Activated CD4-positive, alpha-beta memory T cell treated with anti-CD3 and anti-CD28 coated beads, Interleukin-2, amount 10 ng/mL, durations not matched to agents 7 days and 5 days (primary cell): ENCODE measurements around the gene FCAMR. TPM values are rescaled to one million over a fixed set of nuclear protein-coding genes. Genes with fewer than 3 reads are reported as not detected.

Experiments used
- CTCF ChIA-PET: fragments of 350-600 bp; sonication (Branson Sonifier 250); formaldehyde crosslinking; loops from one replicate; lab custom pipeline; 2021; ENCODE audit warnings: antibody characterized with exemption, inconsistent platforms; lab: Charles Lee
- POLR2A ChIA-PET: fragments of 350-600 bp; sonication (Branson Sonifier 250); formaldehyde crosslinking; loops from one replicate; lab custom pipeline; 2021; ENCODE audit warnings: antibody characterized with exemption; lab: Charles Lee
- DNase-seq: peaks from one replicate; pipeline ENCODE4 v3.0.0-alpha.2; 2020
- H3K27ac Mint-ChIP-seq: one replicate; pipeline ENCODE4 v1.8.0; 2021; ENCODE audit warnings: mild to moderate bottlenecking, mixed read lengths
- H3K27me3 Mint-ChIP-seq: one replicate; pipeline ENCODE4 v1.8.0; 2021; ENCODE audit warnings: mixed read lengths
- H3K36me3 Mint-ChIP-seq: one replicate; pipeline ENCODE4 v1.8.0; 2021; ENCODE audit warnings: low read depth, mixed read lengths
- H3K4me1 Mint-ChIP-seq: one replicate; pipeline ENCODE4 v1.8.0; 2021; ENCODE audit warnings: mixed read lengths
- H3K4me3 Mint-ChIP-seq: one replicate; pipeline ENCODE4 v1.8.0; 2021; ENCODE audit warnings: mild to moderate bottlenecking, mixed read lengths
- H3K9me3 Mint-ChIP-seq: one replicate; pipeline ENCODE4 v1.8.0; 2021; ENCODE audit warnings: mixed read lengths
- total RNA-seq, 2 experiments: library from RNA; stranded (reverse); gene quantifications; one replicate each; pipeline ENCODE4 v1.2.3, GENCODE V29; 2021

Gene FCAMR, protein sequence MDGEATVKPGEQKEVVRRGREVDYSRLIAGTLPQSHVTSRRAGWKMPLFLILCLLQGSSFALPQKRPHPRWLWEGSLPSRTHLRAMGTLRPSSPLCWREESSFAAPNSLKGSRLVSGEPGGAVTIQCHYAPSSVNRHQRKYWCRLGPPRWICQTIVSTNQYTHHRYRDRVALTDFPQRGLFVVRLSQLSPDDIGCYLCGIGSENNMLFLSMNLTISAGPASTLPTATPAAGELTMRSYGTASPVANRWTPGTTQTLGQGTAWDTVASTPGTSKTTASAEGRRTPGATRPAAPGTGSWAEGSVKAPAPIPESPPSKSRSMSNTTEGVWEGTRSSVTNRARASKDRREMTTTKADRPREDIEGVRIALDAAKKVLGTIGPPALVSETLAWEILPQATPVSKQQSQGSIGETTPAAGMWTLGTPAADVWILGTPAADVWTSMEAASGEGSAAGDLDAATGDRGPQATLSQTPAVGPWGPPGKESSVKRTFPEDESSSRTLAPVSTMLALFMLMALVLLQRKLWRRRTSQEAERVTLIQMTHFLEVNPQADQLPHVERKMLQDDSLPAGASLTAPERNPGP
- total RNA-seq = not detected

DNA sequence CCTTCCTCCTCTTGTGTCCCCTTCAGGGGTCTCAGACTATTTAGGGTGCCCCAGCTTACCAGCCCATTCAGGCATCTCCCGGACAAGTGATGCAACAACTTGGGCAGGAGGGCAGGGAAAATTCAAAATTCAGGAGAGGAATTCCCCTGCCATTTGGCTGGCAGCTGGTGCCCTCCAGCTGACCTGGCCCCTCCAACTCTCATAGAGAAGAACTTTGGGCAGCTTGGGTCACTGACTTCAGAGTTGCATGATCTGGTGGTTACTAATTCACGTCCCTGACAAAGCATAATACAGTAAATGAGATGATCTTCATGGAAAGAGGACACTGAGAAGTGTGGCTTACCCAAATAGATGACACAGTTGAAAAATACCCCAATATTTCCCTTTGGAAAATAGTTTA is at the start of gene FCAMR:
TSS of gene FCAMR (minus strand) at position 15 of the 400 bp plus-strand sequence. CDS start 335 bp downstream, outside the sequence.
- DNase-seq = no peak
- Mint-ChIP-seq H3K4me3 (no peak within 1 kb of the TSS), H3K27me3 (peaks cover 33% of the 10 kb centered on the region), H3K36me3 (no peaks in the 10 kb centered on the region), H3K4me1 (peaks cover 26% of the 10 kb centered on the region), H3K9me3 (no peaks in the 10 kb centered on the region), H3K27ac (no peak within 1 kb of the TSS)
- ChIA-PET CTCF (interaction anchor here (0.9 to 1.7 kb wide), 3 partner anchors 11 to 59 kb away, joined by 3 to 6 read pairs (median 5); no protein-coding TSS in a partner anchor), POLR2A (interaction anchor here (1.2 kb wide), 1 partner anchor 12 kb away, joined by 3 read pairs; no protein-coding TSS in a partner anchor)

DNA sequence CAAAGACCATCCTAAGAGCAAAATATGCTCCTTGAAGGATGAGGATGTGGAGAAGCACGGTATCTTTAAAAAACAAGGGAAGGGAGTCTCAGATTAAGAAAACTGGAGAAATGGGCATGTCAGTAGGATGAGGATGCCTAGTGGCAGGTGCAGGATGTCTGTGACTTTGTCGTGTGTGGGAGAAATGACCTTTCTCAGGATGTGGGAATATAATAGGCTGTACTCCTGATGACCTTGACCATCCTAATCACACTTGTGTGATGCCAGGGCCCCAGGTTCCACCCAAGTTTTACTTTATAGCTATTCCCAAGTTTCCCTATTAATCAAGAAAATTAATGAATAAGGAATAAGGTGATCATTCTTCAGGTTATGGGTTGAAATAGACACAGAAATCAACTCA is 49.4 kb upstream of the FCAMR start:
- H3K4me3 Mint-ChIP-seq = no peak overlapping the region
- no peaks in the 10 kb centered on the region for H3K9me3 Mint-ChIP-seq
- ChIA-PET CTCF (interaction anchor here (0.6 kb wide), 1 partner anchor 501 kb away, joined by 4 read pairs; no protein-coding TSS in a partner anchor), POLR2A (no interaction called here)
- peaks cover 6% of the 10 kb centered on the region for H3K4me1 Mint-ChIP-seq
- DNase-seq = no peak
- peaks cover 21% of the 10 kb centered on the region for H3K27me3 Mint-ChIP-seq
- no peaks in the 10 kb centered on the region for H3K36me3 Mint-ChIP-seq
- no peak overlapping the region for H3K27ac Mint-ChIP-seq

DNA sequence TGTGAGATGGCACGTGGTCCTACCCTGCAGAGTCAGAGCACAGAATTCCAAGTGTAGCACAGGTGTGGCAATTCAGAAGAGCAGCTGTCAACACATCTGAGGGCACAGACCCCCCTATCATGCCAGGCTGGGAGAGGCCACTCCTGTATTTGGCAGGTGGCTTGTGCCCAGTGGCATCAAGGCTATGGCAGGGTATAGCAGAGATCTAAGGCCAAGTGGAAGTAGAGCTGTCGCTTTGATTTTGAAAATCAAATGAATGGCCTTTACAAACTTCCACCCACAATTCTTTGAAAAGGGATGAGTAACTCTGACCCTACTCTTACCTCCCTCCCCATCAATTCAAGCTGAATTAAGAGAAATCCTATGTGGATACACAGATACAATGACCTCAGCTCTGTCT is 48.9 kb upstream of the FCAMR start:
- Mint-ChIP-seq H3K9me3 (no peaks in the 10 kb centered on the region), H3K4me3 (no peak overlapping the region), H3K27ac (no peak overlapping the region), H3K36me3 (no peaks in the 10 kb centered on the region), H3K27me3 (peaks cover 25% of the 10 kb centered on the region), H3K4me1 (peaks cover 6% of the 10 kb centered on the region)
- ChIA-PET POLR2A (no interaction called here), CTCF (interaction anchor here (0.6 to 1.8 kb wide), 2 partner anchors 14 to 502 kb away, joined by 4 to 7 read pairs; no protein-coding TSS in a partner anchor)
- no peak for DNase-seq

DNA sequence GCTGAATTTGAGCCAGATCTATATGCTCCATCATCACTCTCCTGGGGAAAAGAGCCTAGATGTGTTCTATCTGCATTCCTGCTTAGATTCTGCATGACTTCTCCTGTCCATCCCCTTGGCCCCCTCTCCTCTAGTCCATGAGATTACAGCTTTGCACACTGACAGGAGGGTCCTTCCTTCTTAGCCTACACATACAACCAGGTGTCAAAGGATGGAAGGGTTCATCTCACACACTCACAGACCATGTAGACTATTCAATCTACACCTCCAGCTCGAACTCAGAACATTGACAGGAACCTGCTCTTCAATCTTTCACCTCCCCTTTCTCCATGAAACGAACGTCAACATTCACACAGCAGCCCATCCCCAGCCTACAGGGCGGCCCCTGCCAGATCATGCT is 48.4 kb upstream of the FCAMR start:
- H3K27me3 Mint-ChIP-seq = peaks cover 29% of the 10 kb centered on the region
- ChIA-PET CTCF (interaction anchor here (1.8 kb wide), 1 partner anchor 13 kb away, joined by 7 read pairs; no protein-coding TSS in a partner anchor), POLR2A (no interaction called here)
- no peaks in the 10 kb centered on the region for H3K9me3 Mint-ChIP-seq
- H3K4me1 Mint-ChIP-seq = peaks cover 6% of the 10 kb centered on the region
- H3K27ac Mint-ChIP-seq = no peak overlapping the region
- H3K4me3 Mint-ChIP-seq = no peak overlapping the region
- no peak for DNase-seq
- no peaks in the 10 kb centered on the region for H3K36me3 Mint-ChIP-seq

DNA sequence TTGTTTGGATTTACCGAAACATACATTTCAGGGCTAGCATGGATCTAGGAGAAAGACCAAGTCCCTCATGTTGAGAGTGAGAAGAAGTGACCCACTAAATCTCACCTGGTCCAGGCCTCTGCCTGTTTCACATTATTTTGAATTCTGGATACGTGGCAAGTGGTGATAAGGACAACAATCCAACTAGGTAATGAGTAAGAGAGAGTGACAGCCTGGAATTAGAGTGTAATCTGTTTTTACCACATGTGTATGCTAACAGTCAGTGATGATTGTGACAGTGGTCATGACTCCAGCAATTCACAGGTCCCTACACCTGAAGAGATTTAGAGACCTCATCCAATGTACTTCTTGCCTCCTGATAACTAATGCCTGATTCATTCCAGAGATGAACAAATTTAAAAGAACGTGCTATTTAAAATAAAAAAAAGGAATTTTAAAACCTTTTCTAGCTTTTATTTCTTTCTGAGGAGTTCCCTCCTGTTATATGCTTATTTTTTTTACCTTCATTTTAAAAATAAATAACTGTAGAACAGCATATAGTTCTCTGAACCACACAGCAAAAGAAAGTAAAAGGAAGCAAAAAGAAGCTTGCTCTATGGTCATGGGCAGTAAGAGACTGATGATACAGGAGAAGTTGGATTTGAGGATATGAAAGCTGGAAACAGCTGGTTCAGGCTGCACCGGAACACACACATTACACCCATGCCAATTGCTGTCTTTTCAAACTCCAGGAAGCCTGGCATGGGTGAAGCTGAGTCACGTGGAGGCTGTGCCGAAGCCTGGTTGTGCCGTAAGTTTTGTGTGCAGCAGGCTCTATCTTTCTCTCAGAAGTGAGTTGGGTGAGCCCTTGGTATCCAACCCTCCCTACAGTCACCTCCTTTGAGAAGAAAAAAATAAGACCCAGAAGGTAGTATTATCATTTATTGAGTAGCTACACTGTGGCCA is 47.6 kb upstream of the FCAMR start:
- no peaks in the 10 kb centered on the region for H3K9me3 Mint-ChIP-seq
- no peak overlapping the region for H3K27ac Mint-ChIP-seq
- peaks cover 6% of the 10 kb centered on the region for H3K4me1 Mint-ChIP-seq
- ChIA-PET POLR2A (no interaction called here), CTCF (interaction anchor here (0.9 to 1.8 kb wide), 2 partner anchors 13 to 25 kb away, joined by 3 to 7 read pairs; no protein-coding TSS in a partner anchor)
- peaks cover 36% of the 10 kb centered on the region for H3K27me3 Mint-ChIP-seq
- DNase-seq = no peak
- no peaks in the 10 kb centered on the region for H3K36me3 Mint-ChIP-seq
- no peak overlapping the region for H3K4me3 Mint-ChIP-seq

DNA sequence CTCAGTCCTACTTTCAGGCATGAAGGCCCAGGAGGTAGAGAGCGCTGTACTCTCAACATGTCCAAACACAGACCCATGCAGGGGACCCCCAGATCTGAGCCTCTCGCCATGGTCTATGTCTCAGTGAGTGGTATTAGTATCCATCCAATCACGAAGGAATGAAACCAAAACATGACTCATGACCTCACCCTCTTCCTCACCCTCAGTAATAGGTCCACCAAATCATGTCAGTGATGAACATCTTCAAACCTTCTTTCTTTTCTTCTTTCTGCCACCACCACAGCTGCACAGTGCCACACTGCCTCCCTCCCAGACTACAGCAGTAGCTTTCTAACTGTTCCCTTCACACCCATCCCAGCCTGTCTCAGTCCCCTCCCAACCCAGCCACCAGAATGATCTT is 45.5 kb upstream of the FCAMR start:
- DNase-seq = no peak
- no peaks in the 10 kb centered on the region for H3K9me3 Mint-ChIP-seq
- H3K4me1 Mint-ChIP-seq = peaks cover 5% of the 10 kb centered on the region
- no peak overlapping the region for H3K27ac Mint-ChIP-seq
- no peaks in the 10 kb centered on the region for H3K36me3 Mint-ChIP-seq
- POLR2A ChIA-PET = no interaction called here
- CTCF ChIA-PET = interaction anchor here (1.6 to 1.7 kb wide), 2 partner anchors 12 to 34 kb away, joined by 3 to 6 read pairs; no protein-coding TSS in a partner anchor
- no peak overlapping the region for H3K4me3 Mint-ChIP-seq
- H3K27me3 Mint-ChIP-seq = peaks cover 51% of the 10 kb centered on the region

DNA sequence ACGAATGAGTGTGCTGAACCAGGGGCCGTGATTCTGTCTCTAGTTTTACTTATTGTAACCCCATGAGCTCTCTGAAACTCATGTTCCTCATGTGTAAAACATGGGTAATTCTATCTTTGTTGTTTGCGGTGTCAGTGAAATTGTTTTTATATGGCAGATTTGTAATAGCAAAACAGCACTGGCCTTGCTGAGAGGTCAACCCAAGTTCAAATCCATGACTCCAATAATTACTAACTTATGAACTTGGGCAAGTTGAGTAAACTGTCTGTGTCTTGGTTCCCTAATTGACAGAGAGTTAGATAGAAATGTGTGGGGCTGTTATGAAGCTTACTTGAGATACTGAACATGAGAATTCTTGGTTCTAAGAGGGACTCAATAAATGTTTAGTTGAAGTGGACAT is 44.5 kb upstream of the FCAMR start:
- ChIA-PET CTCF (interaction anchor here (1.6 to 1.7 kb wide), 2 partner anchors 11 to 35 kb away, joined by 3 to 6 read pairs; no protein-coding TSS in a partner anchor), POLR2A (no interaction called here)
- Mint-ChIP-seq H3K4me3 (no peak overlapping the region), H3K27me3 (peaks cover 53% of the 10 kb centered on the region), H3K36me3 (no peaks in the 10 kb centered on the region), H3K9me3 (no peaks in the 10 kb centered on the region), H3K27ac (no peak overlapping the region), H3K4me1 (peaks cover 4% of the 10 kb centered on the region)
- no peak for DNase-seq

DNA sequence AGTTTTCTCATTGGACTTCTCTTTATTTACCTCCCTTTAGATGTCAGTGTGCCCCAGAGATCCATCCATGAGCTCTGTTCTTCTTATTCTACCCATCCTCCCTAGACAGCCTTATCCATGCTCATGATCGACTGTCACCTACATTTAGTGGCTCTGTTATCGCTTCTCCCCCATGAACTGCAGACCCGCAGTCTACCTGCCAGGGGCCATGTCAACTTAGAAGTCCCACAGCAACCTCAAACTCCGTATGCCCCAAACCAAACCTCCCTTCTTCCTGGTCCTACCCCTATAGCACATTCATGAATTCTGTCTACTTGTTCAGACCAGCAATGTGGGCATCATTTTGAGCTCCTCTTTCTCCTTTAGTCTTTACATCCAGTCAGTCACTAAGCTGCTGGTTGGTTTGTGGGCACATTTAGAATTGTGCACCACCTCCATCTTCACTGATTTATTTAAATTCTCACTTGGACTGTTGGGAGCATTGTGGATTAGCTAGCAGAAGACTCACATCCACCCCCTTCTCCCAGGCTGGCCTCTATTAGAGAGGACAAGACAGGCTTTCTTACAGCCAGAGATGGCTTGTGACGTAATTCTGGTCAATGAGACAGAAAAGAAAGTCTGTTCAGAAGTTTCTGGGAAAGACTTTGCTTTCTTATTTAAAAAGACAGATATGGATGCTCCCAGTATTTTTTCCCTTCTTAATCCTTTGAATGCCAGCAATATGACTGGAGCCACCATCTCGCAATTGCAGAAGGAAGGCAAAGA is 43.2 kb upstream of the FCAMR start:
- H3K36me3 Mint-ChIP-seq = no peaks in the 10 kb centered on the region

DNA sequence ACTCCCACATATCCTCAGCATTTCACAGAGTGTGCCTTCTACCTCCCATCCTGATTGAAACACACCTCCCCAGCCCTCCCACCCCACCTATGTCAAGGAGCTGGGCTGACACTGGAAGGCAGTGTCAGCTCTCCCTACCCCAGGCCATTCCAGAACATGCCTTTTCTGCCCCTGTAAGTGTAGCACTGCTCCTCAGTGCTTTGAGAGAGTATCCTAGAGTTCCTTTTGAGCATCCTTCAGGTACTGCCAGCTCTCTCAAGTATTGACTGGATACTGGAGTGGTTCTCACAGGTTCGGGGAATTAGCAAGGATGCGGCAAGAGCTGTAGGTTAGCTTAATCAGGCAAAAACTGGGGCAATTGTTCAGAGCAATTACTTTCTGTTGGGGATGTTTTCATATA is 40.5 kb upstream of the FCAMR start:
- Mint-ChIP-seq H3K27ac (no peak overlapping the region), H3K27me3 (peaks cover 59% of the 10 kb centered on the region), H3K4me1 (no peaks in the 10 kb centered on the region), H3K4me3 (no peak overlapping the region), H3K36me3 (no peaks in the 10 kb centered on the region), H3K9me3 (no peaks in the 10 kb centered on the region)
- DNase-seq = no peak
- ChIA-PET CTCF (interaction anchor here (0.7 kb wide), 1 partner anchor 98 kb away, joined by 3 read pairs; no protein-coding TSS in a partner anchor), POLR2A (interaction anchor here (0.6 kb wide), 1 partner anchor 13 kb away, joined by 3 read pairs; no protein-coding TSS in a partner anchor)

More for the DNA sequence above, 43.2 kb upstream of the FCAMR start:
- peaks cover 54% of the 10 kb centered on the region for H3K27me3 Mint-ChIP-seq
- POLR2A ChIA-PET = no interaction called here
- peaks cover 4% of the 10 kb centered on the region for H3K4me1 Mint-ChIP-seq
- DNase-seq = no peak
- H3K27ac Mint-ChIP-seq = no peak overlapping the region
- no peak overlapping the region for H3K4me3 Mint-ChIP-seq
- CTCF ChIA-PET = interaction anchor here (0.8 kb wide), 1 partner anchor 31 kb away, joined by 3 read pairs; no protein-coding TSS in a partner anchor
- H3K9me3 Mint-ChIP-seq = no peaks in the 10 kb centered on the region

DNA sequence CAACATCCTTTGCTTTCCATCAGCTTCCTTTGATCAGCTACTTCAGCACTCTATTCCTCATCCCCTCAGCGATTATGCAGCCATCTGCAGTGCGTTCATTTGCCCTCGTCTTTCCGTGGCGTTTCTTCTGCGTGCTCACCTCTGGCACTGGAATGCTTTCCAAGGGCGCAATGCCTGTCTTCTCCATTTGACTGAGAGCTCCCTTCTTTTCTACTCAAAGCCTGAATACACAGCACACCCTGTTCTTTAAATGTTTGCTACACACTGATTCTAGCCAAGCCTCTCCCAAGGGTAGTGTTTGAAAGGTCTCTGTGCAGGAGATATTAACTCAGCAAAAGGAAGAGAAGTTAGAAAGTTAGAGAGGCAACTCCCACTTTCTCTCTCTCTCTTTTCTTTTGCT is 39.7 kb upstream of the FCAMR start:
- H3K27ac Mint-ChIP-seq = no peak overlapping the region
- no peaks in the 10 kb centered on the region for H3K9me3 Mint-ChIP-seq
- peaks cover 62% of the 10 kb centered on the region for H3K27me3 Mint-ChIP-seq

DNA sequence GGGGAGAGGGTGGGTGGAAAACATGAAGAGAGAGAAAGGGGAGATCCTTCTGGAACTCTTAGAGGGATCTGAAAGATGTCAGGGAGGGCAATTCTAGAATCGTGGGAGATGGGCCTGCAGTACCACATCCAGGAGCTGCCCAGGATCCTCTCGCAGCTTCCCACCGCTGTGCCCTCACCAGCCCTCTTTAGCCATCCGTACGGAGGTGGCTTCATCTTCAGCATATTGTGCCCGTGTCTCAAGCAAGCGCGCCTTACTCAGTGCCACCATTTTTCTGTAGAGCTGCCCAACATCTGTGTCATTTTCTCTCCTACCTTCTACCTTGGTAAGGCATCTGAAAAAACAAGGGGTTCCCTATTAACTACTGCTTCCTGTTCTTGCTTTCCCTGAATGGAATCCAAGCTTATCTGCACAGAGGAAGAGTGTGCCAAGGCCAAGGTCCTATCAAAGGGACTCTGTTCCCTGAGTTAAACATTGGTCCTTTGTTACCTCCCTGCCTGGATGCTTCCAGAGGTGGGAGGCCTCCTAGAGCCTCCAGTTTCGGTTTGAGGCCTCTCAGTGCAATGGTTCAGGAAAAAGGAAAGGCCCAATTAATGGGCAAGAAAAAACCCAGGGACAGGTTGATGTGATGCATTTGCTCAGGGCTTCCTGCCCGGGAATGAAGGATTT is 39.1 kb upstream of the FCAMR start:
- CTCF ChIA-PET = no interaction called here
- Mint-ChIP-seq H3K27me3 (peaks cover 60% of the 10 kb centered on the region), H3K9me3 (no peaks in the 10 kb centered on the region), H3K27ac (no peak overlapping the region), H3K4me1 (peaks cover 1% of the 10 kb centered on the region), H3K4me3 (no peak overlapping the region), H3K36me3 (no peaks in the 10 kb centered on the region)
- DNase-seq = no peak
- POLR2A ChIA-PET = no interaction called here

More for the DNA sequence above, 39.7 kb upstream of the FCAMR start:
- ChIA-PET POLR2A (no interaction called here), CTCF (no interaction called here)
- Mint-ChIP-seq H3K36me3 (no peaks in the 10 kb centered on the region), H3K4me1 (no peaks in the 10 kb centered on the region), H3K4me3 (no peak overlapping the region)
- no peak for DNase-seq
